Endothelial cell of umbilical vein (primary cell): ENCODE results near the gene DNAJC8.

Experiments used
- CTCF ChIP-seq, 2 donors: IDR thresholded peaks; 1 replicate in 1 of 2; 2 replicates in 1 of 2; pipeline ENCODE4 v1.5.1; 2011; ENCODE audit warnings: low read length in 2 of 2, mild to moderate bottlenecking in 2 of 2, moderate library complexity in 2 of 2, control low read depth in 1 of 2, inconsistent platforms in 1 of 2, low read depth in 1 of 2; ENCODE audit not compliant: insufficient read depth in 1 of 2; ENCODE audit errors: extremely low read depth in 1 of 2
- JUN ChIP-seq: IDR thresholded peaks from 2 replicates; pipeline ENCODE4 v1.6.1; 2011; ENCODE audit warnings: borderline replicate concordance, low read depth; ENCODE audit not compliant: insufficient read length, insufficient read depth
- MAX ChIP-seq: IDR thresholded peaks from 2 replicates; pipeline ENCODE4 v1.6.1; 2011; ENCODE audit not compliant: insufficient read depth, insufficient read length

- no peak for TF ChIP-seq CTCF (IDR thresholded peaks at IDR 0.05; ENCODE audit: extremely low read depth in 1 of 2, insufficient read depth in 1 of 2, low read depth in 1 of 2, low read length in 2 of 2)
- no peak for TF ChIP-seq MAX
- TF ChIP-seq JUN, result no peak
These were observed 23.5 kb upstream of the DNAJC8 start for GRCh38 chr1:28256197-28256827.
